Motor neuron (in vitro differentiated cells): ENCODE data around the gene GMIP. TPM values are rescaled to one million over a fixed set of nuclear protein-coding genes. Genes with fewer than 3 reads are reported as not detected.
A peak's percentile ranks its signal among the peaks of the same experiment; 100 is the strongest.
"Not testable (repeated sequence)": the region's sequence is repeated elsewhere in the genome, so short reads cannot be mapped to it uniquely, and the experiment has no call there.

Experiments
- ATAC-seq, 8 experiments: fragments of 200-7000 bp; cut with Tn5 transposase; replicated peaks in 6 of 8; 2 replicates each; pipeline ENCODE4 v1.8.0; 2021; ENCODE audit warnings: mild to moderate bottlenecking in 8 of 8, moderate library complexity in 8 of 8
- H3K27ac ChIP-seq, 2 donors: fragments of 250-450 bp; sonication (Bioruptor Pico); 2 replicates each; pipeline ENCODE4 v1.9.0; 2021; ENCODE audit warnings: antibody characterized with exemption in 2 of 2, mild to moderate bottlenecking in 2 of 2, moderate library complexity in 1 of 2
- H3K4me1 ChIP-seq, 2 donors: fragments of 250-450 bp; sonication (Bioruptor Pico); replicated peaks in 1 of 2; 2 replicates each; pipeline ENCODE4 v1.6.1; 2021; ENCODE audit warnings: antibody characterized with exemption in 2 of 2, mild to moderate bottlenecking in 2 of 2, moderate library complexity in 1 of 2
- H3K4me3 ChIP-seq, 5 donors: fragments of 250-450 bp; sonication (Bioruptor Pico); 2 replicates each; pipeline ENCODE4 v1.9.0; 2021; ENCODE audit warnings: antibody characterized with exemption in 5 of 5, mild to moderate bottlenecking in 5 of 5, moderate library complexity in 4 of 5
- WGBS, 10 experiments: fragments of 450-650 bp; shearing (Covaris generic); methylation state at CpG; one replicate each; pipeline ENCODE4 v1.0.0; 2022; 5-methylcytosine and 5-hydroxymethylcytosine counted together
- in situ Hi-C, 9 experiments: fragments of 400-800 bp; cut with MboI; loops; one replicate each; pipeline ENCODE4 v1.15.0; 2021; ENCODE audit warnings: low sequenced_read_pairs in 9 of 9, low pct_unique_long_range_greater_than_20kb in 2 of 9; ENCODE audit not compliant: unreplicated experiment in 9 of 9
- total RNA-seq, 8 experiments: library from RNA; unstranded; fragments of 300-600 nt; gene quantifications; 2 replicates each; pipeline versions ENCODE4 v1.2.3 to v1.2.4, GENCODE V29; 2022

GMIP gene
- 10 to 100 TPM in 1 of 8 experiments, 1 to 10 TPM in 7; 3.2 to 18.2 (median 7.5) TPM for total RNA-seq

- Histone ChIP-seq H3K27ac (peak within 1 kb of the TSS; percentile 21 to 35), H3K4me3 (peak within 1 kb of the TSS; percentile 47 to 86 (median 73)), H3K4me1 (peaks cover 4 to 5% of the 10 kb centered on the region in 2 donors)
- WGBS, 10 experiments, result 0 to 2% (median 0%) methylated on average over 1 to 17 of the region's 50 CpGs; no CpG with 5 or more reads in 7 of the 10 experiments
- in situ Hi-C loops, result loop anchor here (10.0 to 25.0 kb wide), 3 partner anchors 106 to 119 kb away; partner anchors contain the start of genes CILP2 (in 8 of the 9) and YJEFN3 (in 4 of the 9)
- peak; percentile 78 to 87 (median 86) for ATAC-seq
These were observed at the start of gene GMIP for GRCh38 chr19:19643158-19644053. GMIP (minus strand) TSS chr19:19643657; CDS start chr19:19643529, 128 bp downstream.

GRCh38 chr19:19691683-19692082, 48.2 kb upstream of the GMIP start:
- Histone ChIP-seq H3K27ac (no peak overlapping the region), H3K4me3 (no peak overlapping the region), H3K4me1 (no peaks in the 10 kb centered on the region)
- in situ Hi-C loops, result no loop called here
- WGBS, 10 experiments, result 79 to 100% (median 89%) methylated on average over 3 to 10 of the region's 10 CpGs; no CpG with 5 or more reads in 1 of the 10 experiments
- no peak for ATAC-seq

GRCh38 chr19:19689023-19689422, 45.6 kb upstream of the GMIP start:
- ATAC-seq, H3K27ac ChIP-seq, in situ Hi-C loops, H3K4me1 ChIP-seq, H3K4me3 ChIP-seq: not testable (repeated sequence)
- 91 to 100% (median 100%) methylated on average over 1 to 7 of the region's 10 CpGs; no CpG with 5 or more reads in 4 of the 10 experiments for WGBS, 10 experiments

GRCh38 chr19:19687090-19687489, 43.6 kb upstream of the GMIP start:
- in situ Hi-C loops, result no loop called here
- no peaks in the 10 kb centered on the region for H3K4me1 ChIP-seq
- WGBS, 10 experiments, result 46 to 100% (median 76%) methylated on average over 1 to 2 of the region's 3 CpGs; no CpG with 5 or more reads in 2 of the 10 experiments
- ATAC-seq, result peak in 1 of 8 experiments; percentile 57
- no peak overlapping the region for H3K27ac ChIP-seq
- no peak overlapping the region for H3K4me3 ChIP-seq

- H3K4me3 ChIP-seq, result no peak overlapping the region
- WGBS, 10 experiments, result 80 to 100% (median 99%) methylated on average over 2 to 6 of the region's 6 CpGs; no CpG with 5 or more reads in 3 of the 10 experiments
- no peak overlapping the region for H3K27ac ChIP-seq
- in situ Hi-C loops, result no loop called here
- no peak for ATAC-seq
- no peaks in the 10 kb centered on the region for H3K4me1 ChIP-seq
These were observed 43.1 kb upstream of the GMIP start for GRCh38 chr19:19686580-19686979.

- 85 to 100% (median 95%) methylated on average over 3 to 15 of the region's 15 CpGs; no CpG with 5 or more reads in 1 of the 10 experiments for WGBS, 10 experiments
These were observed 42.7 kb upstream of the GMIP start for GRCh38 chr19:19686119-19686518.

GRCh38 chr19:19679176-19680073, 36.0 kb upstream of the GMIP start:
- H3K4me1 ChIP-seq, result no peaks in the 10 kb centered on the region
- no peak for ATAC-seq
- WGBS, 10 experiments, result 83 to 100% (median 96%) methylated on average over 3 to 19 of the region's 20 CpGs
- H3K27ac ChIP-seq, result no peak overlapping the region
- in situ Hi-C loops, result no loop called here
- H3K4me3 ChIP-seq, result no peak overlapping the region

More at GRCh38 chr19:19686119-19686518, 42.7 kb upstream of the GMIP start:
- in situ Hi-C loops, ATAC-seq, H3K27ac ChIP-seq, H3K4me1 ChIP-seq, H3K4me3 ChIP-seq: not testable (repeated sequence)

- in situ Hi-C loops, result no loop called here
These were observed 34.1 kb upstream of the GMIP start for GRCh38 chr19:19677579-19677978.

GRCh38 chr19:19674315-19674714, 30.9 kb upstream of the GMIP start:
- Histone ChIP-seq H3K4me3 (no peak overlapping the region), H3K4me1 (no peaks in the 10 kb centered on the region), H3K27ac (no peak overlapping the region)
- in situ Hi-C loops, result no loop called here
- 93 to 100% (median 97%) methylated on average over 1 to 6 of the region's 6 CpGs; no CpG with 5 or more reads in 3 of the 10 experiments for WGBS, 10 experiments
- no peak for ATAC-seq

More at GRCh38 chr19:19677579-19677978, 34.1 kb upstream of the GMIP start:
- WGBS, 10 experiments, result 89 to 100% (median 100%) methylated on average over 1 to 4 of the region's 7 CpGs; no CpG with 5 or more reads in 5 of the 10 experiments
- ATAC-seq, result no peak
- H3K27ac ChIP-seq, result no peak overlapping the region
- H3K4me1 ChIP-seq, result no peaks in the 10 kb centered on the region
- no peak overlapping the region for H3K4me3 ChIP-seq

- H3K4me1 ChIP-seq, result peaks cover 0 to 2% of the 10 kb centered on the region in 2 donors
- WGBS, 10 experiments, result 87 to 100% (median 100%) methylated on average over 1 to 3 of the region's 3 CpGs; no CpG with 5 or more reads in 3 of the 10 experiments
- in situ Hi-C loops, result no loop called here
- no peak overlapping the region for H3K27ac ChIP-seq
- no peak for ATAC-seq
- H3K4me3 ChIP-seq, result no peak overlapping the region
These were observed 29.4 kb upstream of the GMIP start for GRCh38 chr19:19672816-19673215.

- peaks cover 0 to 2% of the 10 kb centered on the region in 2 donors for H3K4me1 ChIP-seq
- no peak overlapping the region for H3K27ac ChIP-seq
- H3K4me3 ChIP-seq, result peak overlapping the region in 2 of 5 donors; percentile 83 to 86
- in situ Hi-C loops, result no loop called here
- no peak for ATAC-seq
- WGBS, 10 experiments, result 20 to 100% (median 79%) methylated on average over 1 to 8 of the region's 10 CpGs; no CpG with 5 or more reads in 1 of the 10 experiments
These were observed 26.7 kb upstream of the GMIP start for GRCh38 chr19:19670070-19670551.

- in situ Hi-C loops, result no loop called here
- ATAC-seq, result peak; percentile 66 to 82 (median 69)
- H3K4me3 ChIP-seq, result peak within 1 kb of the TSS; percentile 83 to 86 (median 86)
- 0 to 100% (median 18%) methylated on average over 1 to 7 of the region's 36 CpGs; no CpG with 5 or more reads in 2 of the 10 experiments for WGBS, 10 experiments
- H3K27ac ChIP-seq, result peak within 1 kb of the TSS in 1 of 2 donors; percentile 61
- H3K4me1 ChIP-seq, result peaks cover 0 to 2% of the 10 kb centered on the region in 2 donors
These were observed 25.0 kb upstream of the GMIP start, which contains the start of gene ZNF101 for GRCh38 chr19:19668230-19669012. ZNF101 (plus strand) TSS chr19:19668839; CDS start chr19:19668964, 125 bp downstream.
